HG03066 (cell line): ENCODE results near the gene GPC3.
"Not testable (repeated sequence)": the region's sequence is repeated elsewhere in the genome, so short reads cannot be mapped to it uniquely, and the experiment has no call there.

Experiments used
- ATAC-seq: cut with Tn5 transposase; IDR thresholded peaks from one replicate; pipeline ENCODE4 v1.9.1; 2021; ENCODE audit warnings: low read depth; ENCODE audit not compliant: unreplicated experiment

Gene GPC3

DNA sequence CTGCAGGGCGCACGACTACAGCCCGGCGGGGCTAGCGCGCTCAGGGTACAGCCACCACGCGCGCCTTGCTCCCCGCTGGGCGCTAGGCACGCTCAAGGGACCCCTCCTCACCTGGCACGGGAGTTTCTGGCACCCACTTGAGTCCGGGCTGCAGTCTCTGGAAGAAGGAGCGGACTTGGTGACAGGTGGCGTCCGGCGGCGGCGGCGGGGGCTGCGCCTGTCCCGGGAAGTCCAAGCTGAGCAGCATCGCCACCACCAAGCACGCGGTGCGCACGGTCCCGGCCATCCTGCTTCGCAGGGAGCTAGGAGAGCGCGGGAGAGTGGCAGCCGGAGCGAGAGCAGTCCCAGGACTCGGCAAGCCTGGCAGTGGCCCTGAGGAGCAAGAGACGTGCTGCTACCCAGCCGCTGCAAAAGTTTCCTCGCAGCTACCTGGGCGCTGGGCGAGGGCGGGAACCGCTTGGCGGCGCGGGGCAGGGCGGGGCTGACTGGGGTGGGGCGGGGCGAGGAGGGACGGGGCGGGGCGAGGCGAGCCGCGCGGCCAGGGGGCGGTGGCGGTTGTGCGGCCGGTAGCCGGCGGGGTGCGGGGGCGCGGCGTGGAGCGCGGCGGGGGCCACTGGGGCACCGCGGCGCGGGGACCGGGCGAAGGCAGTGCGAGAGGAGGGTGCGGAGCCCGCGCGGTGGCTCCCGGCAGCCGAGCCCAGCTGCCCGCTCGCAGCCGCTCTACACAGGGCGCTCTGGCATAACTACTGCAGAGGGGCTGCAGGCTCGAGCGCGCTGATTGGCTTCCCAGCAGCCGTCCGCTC, at the start of gene GPC3:
Gene GPC3, minus strand, starts transcription at position 431 of the 803 bp plus-strand sequence.
- no peak for ATAC-seq

- ATAC-seq = no peak
Measured at GRCh38 chrX:134032441-134032840, 47.0 kb upstream of the GPC3 start.

DNA sequence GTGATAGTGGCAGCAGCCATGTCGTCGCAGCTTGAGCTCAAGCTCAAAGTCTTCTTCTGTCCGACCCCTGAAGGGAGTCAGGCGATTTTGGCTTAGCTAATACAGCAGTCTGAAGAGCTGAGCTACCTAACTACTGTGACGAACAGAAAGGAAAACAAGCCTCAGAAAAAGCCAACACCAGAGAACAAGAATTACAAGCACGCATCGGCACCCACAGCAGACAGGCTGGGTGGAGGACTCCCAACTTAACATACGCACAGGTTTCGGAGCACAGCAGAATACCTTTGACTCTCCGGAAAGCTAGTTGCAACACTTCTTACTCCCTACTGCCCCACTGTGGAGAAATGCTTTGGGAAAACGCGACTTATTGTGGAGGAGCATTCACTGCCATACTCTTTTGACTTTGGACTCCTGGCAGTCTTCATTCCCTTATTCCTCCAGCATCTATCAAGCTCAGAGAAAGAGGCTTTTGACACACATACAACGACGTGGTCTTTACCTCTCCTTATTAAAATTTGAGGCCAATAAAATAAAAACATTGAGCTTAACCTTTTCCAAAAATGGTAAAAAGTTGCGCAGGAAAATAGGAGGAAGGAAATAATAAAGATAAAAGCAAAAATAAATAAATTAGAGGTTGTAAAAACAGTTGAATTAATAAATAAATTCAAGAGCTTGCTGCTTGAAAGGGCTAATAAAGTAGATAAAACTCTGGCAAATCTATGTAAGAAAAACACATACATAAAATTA, 41.3 kb upstream of the GPC3 start:
- no peak for ATAC-seq

- ATAC-seq = no peak
Measured at GRCh38 chrX:134025986-134026545, 40.7 kb upstream of the GPC3 start.

DNA sequence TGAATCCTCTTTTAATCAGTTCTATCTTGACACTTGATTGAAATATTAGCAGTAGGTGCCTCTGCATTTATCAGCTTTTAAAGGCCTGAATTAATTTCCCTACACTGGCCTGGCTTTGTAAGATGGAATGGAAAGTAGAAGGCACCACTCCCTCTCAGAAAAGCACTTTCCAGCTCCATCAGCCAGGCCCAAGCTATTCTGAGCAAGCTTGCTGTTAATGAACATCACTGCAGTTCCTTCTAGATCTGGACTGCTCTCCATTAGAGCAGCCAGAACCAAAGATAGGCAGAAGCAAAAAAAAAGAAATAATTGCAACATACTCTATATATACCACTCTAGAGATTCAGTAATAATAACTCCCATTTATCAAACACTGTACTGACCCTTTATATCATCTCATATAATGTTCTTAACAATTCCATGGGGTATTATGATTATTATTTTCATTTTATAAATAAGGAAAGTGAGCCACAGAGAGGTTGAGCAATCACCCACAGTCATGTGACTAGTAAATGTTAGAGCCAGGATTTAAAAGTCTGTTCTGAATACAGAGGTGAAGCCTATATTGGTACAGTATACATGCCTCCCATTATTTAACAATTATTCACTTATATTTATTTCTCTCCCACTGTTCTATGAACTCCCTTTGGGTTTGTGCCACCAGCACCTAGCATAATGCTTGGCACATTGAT, 39.4 kb upstream of the GPC3 start:
- no peak for ATAC-seq

DNA sequence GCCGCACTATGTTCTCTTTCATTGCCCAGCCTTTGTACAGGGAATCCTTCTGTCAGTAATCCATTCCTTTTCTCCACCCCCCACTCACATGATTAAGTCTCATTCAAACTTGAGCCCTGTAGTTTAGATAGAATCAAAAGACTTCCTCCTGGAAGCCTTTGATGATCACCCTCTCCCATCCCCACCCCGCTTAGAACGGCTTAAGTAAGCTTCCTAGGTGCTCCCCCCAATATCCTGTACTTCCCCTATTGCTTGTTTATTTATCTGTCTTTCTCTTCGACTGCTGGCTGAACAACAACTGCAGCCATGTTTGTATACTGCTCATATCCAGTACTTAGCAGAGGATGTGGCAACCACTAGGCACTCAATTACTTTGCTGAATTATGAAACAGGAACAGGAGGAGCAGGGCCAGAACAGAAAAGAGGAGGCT, 38.5 kb upstream of the GPC3 start:
- no peak for ATAC-seq

DNA sequence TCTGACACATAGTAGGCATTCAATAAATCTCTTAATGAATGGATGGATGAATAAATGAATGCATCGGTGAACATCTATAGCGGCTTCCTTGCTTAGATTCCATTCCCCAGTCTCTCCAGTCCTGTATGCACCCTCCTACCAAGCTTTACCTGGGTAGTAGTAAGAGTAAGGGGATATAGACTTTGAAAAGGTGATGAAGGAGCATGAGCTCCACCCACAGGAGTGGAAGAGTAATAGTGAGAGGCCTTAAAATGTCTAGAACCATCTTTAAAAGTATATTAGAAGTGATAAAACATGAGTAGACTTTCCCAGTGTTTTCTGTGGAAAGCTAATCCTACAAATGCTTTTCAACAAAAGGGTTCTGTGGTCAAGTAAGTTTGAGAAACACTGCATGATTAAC, 35.5 kb upstream of the GPC3 start:
- ATAC-seq = no peak

GRCh38 chrX:134019567-134020206, 34.3 kb upstream of the GPC3 start:
- no peak for ATAC-seq

GRCh38 chrX:134016309-134016708, 30.9 kb upstream of the GPC3 start:
- ATAC-seq = not testable (repeated sequence)

- not testable (repeated sequence) for ATAC-seq
Measured at GRCh38 chrX:134015510-134015909, 30.1 kb upstream of the GPC3 start.

DNA sequence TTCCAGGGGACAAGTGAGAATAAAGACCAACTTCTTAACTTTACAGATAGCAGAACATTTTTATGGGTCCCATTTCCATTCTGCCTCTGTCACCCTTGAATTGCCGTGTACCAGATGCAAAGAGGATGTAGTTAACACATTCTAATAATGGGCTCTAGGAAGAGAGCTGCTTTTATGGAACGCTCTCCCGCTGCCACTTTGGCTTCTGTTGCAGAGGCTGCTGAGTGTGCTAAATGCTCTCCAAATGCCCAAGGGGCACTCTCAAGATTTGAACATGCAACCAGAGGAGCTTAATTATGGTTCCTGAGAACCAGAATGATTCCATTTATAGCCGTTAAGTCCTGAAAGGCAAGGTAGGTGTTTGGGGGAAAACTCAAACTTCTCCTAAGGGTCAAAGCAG, 28.1 kb upstream of the GPC3 start:
- ATAC-seq = no peak

DNA sequence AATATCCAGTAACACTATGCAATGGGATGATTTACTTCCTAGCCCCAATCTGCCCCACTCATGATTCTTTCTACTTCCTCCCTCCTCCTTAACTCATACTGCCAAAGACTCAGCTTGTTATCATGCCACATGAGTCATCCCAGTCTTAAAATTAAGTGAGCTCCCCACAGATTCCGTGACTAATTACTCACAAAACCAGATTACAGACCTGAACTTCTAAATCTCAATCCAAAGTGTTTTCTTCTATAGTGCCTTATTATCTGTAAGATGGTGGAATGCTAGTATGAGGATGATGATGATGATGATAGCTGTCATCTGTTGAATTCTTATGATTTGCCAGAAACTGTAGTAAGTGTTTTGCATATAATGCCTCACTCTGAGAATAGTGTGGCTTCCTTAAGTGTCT, 27.7 kb upstream of the GPC3 start:
- no peak for ATAC-seq

- no peak for ATAC-seq
Measured at GRCh38 chrX:134010690-134011089, 25.3 kb upstream of the GPC3 start.

DNA sequence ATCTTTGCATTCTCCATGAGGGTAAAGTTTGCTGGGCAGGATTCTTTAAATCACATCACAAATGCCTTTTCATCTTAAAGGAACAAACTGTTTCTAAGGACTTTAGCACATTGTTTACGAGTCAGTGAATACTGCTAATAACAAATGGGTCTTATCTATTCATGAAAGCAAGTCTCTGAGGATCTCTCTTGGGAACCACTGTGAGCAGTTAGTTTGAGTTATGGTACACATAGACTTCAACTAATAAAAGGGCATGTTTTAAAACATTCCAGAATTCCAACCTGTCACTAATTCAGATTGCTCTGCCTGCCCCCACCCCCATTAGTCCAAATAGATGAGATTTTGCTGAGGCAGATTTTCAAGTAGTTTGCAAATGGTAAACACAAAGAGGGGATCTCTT, 22.3 kb upstream of the GPC3 start:
- no peak for ATAC-seq

DNA sequence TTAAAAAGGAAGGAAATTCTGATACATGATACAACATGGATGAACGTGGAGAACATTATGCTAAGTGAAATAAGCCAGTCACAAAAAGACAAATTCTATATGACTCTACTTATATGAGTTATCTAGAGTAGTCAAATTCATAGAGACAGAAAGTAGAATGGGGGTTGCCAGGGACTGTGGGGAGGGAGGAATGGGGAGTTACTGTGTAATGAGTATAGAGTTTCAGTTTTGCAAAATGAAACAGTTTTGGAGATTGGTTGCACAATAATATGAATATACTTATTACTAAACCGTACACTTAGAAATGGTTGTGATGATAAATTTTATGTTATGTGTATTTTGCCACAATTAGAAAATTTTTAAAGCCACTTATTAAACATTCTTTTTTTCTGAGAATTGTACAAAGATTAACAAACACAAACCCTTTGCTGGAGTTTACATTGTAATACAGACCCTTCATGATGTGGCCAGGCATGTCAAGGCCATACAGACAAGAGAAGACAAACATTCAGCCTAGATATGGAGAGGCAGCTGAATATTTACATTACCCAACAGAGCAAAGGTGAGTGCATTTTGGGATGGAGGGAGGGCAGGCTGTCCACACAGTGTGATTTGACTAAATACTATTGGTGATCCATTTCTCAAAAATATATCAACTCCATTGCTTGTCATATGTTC, 21.2 kb upstream of the GPC3 start:
- ATAC-seq = no peak

GRCh38 chrX:134004084-134004483, 18.7 kb upstream of the GPC3 start:
- ATAC-seq = no peak

GRCh38 chrX:134002921-134003615, 17.7 kb upstream of the GPC3 start:
- ATAC-seq = no peak

- ATAC-seq = no peak
Measured at GRCh38 chrX:134000260-134001245, 15.2 kb upstream of the GPC3 start.
